SK-N-SH (cell line): ENCODE measurements around the gene MAG. TPM values are rescaled to one million over a fixed set of nuclear protein-coding genes. Genes with fewer than 3 reads are reported as not detected.

Experiments
- CTCF ChIA-PET: fragments of 300-600, 350-600 bp; formaldehyde crosslinking; extraction: SDS; loops from one replicate; lab custom pipeline; 2021; lab: Yijun Ruan, JAX
- POLR2A ChIA-PET: fragments of 350-600 bp; sonication (Branson Sonifier 250); formaldehyde crosslinking; extraction: SDS; loops from one replicate; lab custom pipeline; 2020; ENCODE audit warnings: antibody characterized with exemption, inconsistent platforms; lab: Yijun Ruan, JAX
- DNase-seq: peaks from one replicate; pipeline ENCODE4 v3.0.0; 2012
- H2AFZ ChIP-seq: fragments of 200-600 bp; sonication (generic); 2 replicates; pipeline ENCODE4 v1.8.1; 2016; ENCODE audit warnings: antibody characterized with exemption, mild to moderate bottlenecking, low read depth
- H3F3A ChIP-seq: fragments of 200-600 bp; sonication (generic); replicated peaks from 2 replicates; pipeline ENCODE3; 2016; ENCODE audit warnings: antibody characterized with exemption, mild to moderate bottlenecking; ENCODE audit not compliant: insufficient read depth
- H3K27ac ChIP-seq, 2 experiments: fragments of 200-500 bp in 1 of 2; fragments of 200-600 bp in 1 of 2; sonication (Bioruptor generic) in 1 of 2; sonication (generic), shearing (Covaris generic) in 1 of 2; 2 replicates each; pipeline versions ENCODE4 v1.5.1 to v1.6.1; 2014 to 2016; ENCODE audit warnings: low read depth in 2 of 2, inconsistent platforms in 1 of 2, low read length in 1 of 2, mild to moderate bottlenecking in 1 of 2, mixed read lengths in 1 of 2
- H3K27me3 ChIP-seq: fragments of 200-600 bp; sonication (generic), shearing (Covaris generic); 2 replicates; pipeline ENCODE4 v1.6.1; 2016; ENCODE audit warnings: mixed run types; ENCODE audit not compliant: insufficient read depth
- H3K36me3 ChIP-seq, 2 experiments: fragments of 200-500 bp in 1 of 2; fragments of 200-600 bp in 1 of 2; sonication (Bioruptor generic) in 1 of 2; sonication (generic) in 1 of 2; replicated peaks in 1 of 2; 2 replicates each; pipeline versions ENCODE3 to v1.5.1; 2014 to 2016; ENCODE audit warnings: low read length in 1 of 2, mild to moderate bottlenecking in 1 of 2; ENCODE audit not compliant: insufficient read depth in 2 of 2, control insufficient read depth in 1 of 2
- H3K4me1 ChIP-seq, 2 experiments: fragments of 200-500 bp in 1 of 2; fragments of 200-600 bp in 1 of 2; sonication (Bioruptor generic) in 1 of 2; sonication (generic), shearing (Covaris generic) in 1 of 2; 2 replicates each; pipeline versions ENCODE4 v1.5.1 to v1.6.1; 2014 to 2016; ENCODE audit warnings: low read depth in 1 of 2, low read length in 1 of 2, mixed run types in 1 of 2; ENCODE audit not compliant: insufficient read depth in 2 of 2, control insufficient read depth in 1 of 2
- H3K4me2 ChIP-seq: fragments of 200-600 bp; sonication (generic), shearing (Covaris generic); 2 replicates; pipeline ENCODE4 v1.6.1; 2017; ENCODE audit warnings: mixed run types
- H3K4me3 ChIP-seq, 2 experiments: fragments of 200-500 bp in 1 of 2; fragments of 200-600 bp in 1 of 2; sonication (Bioruptor generic) in 1 of 2; sonication (generic), shearing (Covaris generic) in 1 of 2; 2 replicates each; pipeline versions ENCODE4 v1.5.1 to v1.8.1; 2014 to 2016; ENCODE audit warnings: low read depth in 2 of 2, inconsistent platforms in 1 of 2, low read length in 1 of 2, mild to moderate bottlenecking in 1 of 2, mixed read lengths in 1 of 2, moderate library complexity in 1 of 2
- H3K79me2 ChIP-seq: fragments of 200-600 bp; sonication (generic); 2 replicates; pipeline ENCODE4 v1.8.1; 2017; ENCODE audit warnings: mild to moderate bottlenecking; ENCODE audit not compliant: insufficient read depth
- H3K9ac ChIP-seq: fragments of 200-600 bp; sonication (generic); 2 replicates; pipeline ENCODE4 v1.6.1; 2017; ENCODE audit warnings: mixed run types
- H3K9me2 ChIP-seq: fragments of 200-600 bp; sonication (generic); 2 replicates; pipeline ENCODE4 v1.6.1; 2017; ENCODE audit warnings: mixed run types
- H3K9me3 ChIP-seq: fragments of 200-600 bp; sonication (generic); 2 replicates; pipeline ENCODE4 v1.6.1; 2017; ENCODE audit warnings: mixed run types, mild to moderate bottlenecking, moderate library complexity
- H4K20me1 ChIP-seq: fragments of 200-600 bp; sonication (generic); 2 replicates; pipeline ENCODE4 v1.6.1; 2017; ENCODE audit warnings: mild to moderate bottlenecking, mixed run types; ENCODE audit not compliant: insufficient read depth
- ELF1 ChIP-seq: IDR thresholded peaks from 2 replicates; pipeline ENCODE4 v1.4.0; 2012
- EP300 ChIP-seq, 2 experiments: IDR thresholded peaks; 2 replicates each; pipeline versions ENCODE4 v1.4.0 to v1.6.1; 2012; ENCODE audit warnings: borderline replicate concordance in 1 of 2, low read depth in 1 of 2, low read length in 1 of 2
- EZH2phosphoT487 ChIP-seq: fragments of 200-600 bp; sonication (generic); IDR thresholded peaks from 2 replicates; pipeline ENCODE4 v1.6.1; 2017; ENCODE audit warnings: low read depth, mixed run types, mild to moderate bottlenecking, antibody characterized with exemption, moderate library complexity, borderline replicate concordance
- FOXJ3 ChIP-seq: sonication (generic); formaldehyde crosslinking; IDR thresholded peaks from 2 replicates; pipeline ENCODE4 v1.5.1; 2020; ENCODE audit warnings: mild to moderate bottlenecking, missing genetic modification reagents
- FOXM1 ChIP-seq: IDR thresholded peaks from 2 replicates; pipeline ENCODE4 v1.4.0; 2012; ENCODE audit warnings: low read depth, mild to moderate bottlenecking
- GABPA ChIP-seq: IDR thresholded peaks from 2 replicates; pipeline ENCODE4 v1.4.0; 2012; ENCODE audit warnings: low read depth, mild to moderate bottlenecking
- GATA2 ChIP-seq: sonication (generic); formaldehyde crosslinking; IDR thresholded peaks from 2 replicates; pipeline ENCODE4 v1.5.0; 2020; ENCODE audit warnings: mild to moderate bottlenecking, missing genetic modification reagents
- JUND ChIP-seq: IDR thresholded peaks from 2 replicates; pipeline ENCODE4 v1.4.0; 2012
- MEF2A ChIP-seq: IDR thresholded peaks from 2 replicates; pipeline ENCODE4 v1.4.0; 2012; ENCODE audit warnings: low read depth, borderline replicate concordance
- RAD21 ChIP-seq: IDR thresholded peaks from 2 replicates; pipeline ENCODE4 v1.6.1; 2012; ENCODE audit warnings: mild to moderate bottlenecking, low read length
- RCOR1 ChIP-seq: fragments of 150-350 bp; IDR thresholded peaks from 2 replicates; pipeline ENCODE4 v1.6.1; 2017; ENCODE audit warnings: antibody characterized with exemption, low read length
- SMC3 ChIP-seq: IDR thresholded peaks from 2 replicates; pipeline ENCODE4 v1.6.1; 2012; ENCODE audit warnings: low read depth, low read length, improper control_type of control experiment
- TAF1 ChIP-seq: IDR thresholded peaks from 2 replicates; pipeline ENCODE4 v1.6.1; 2012; ENCODE audit warnings: low read depth, mild to moderate bottlenecking, low read length, moderate library complexity, borderline replicate concordance
- TEAD4 ChIP-seq: IDR thresholded peaks from 2 replicates; pipeline ENCODE4 v1.4.0; 2012; ENCODE audit warnings: mild to moderate bottlenecking, borderline replicate concordance; ENCODE audit not compliant: insufficient read depth
- ZBTB33 ChIP-seq: IDR thresholded peaks from 2 replicates; pipeline ENCODE4 v1.4.0; 2012; ENCODE audit warnings: low read depth, borderline replicate concordance
- WGBS: methylation state at CpG from one replicate; pipeline ENCODE4 v1.1.6; 2017; ENCODE audit warnings: low lambda C conversion rate; 5-methylcytosine and 5-hydroxymethylcytosine counted together
- polyA plus RNA-seq, 3 experiments: library from polyadenylated mRNA; depleted of rRNA; stranded (reverse); fragments of >200 nt; gene quantifications; 2 replicates each; pipeline ENCODE4 v1.2.3, GENCODE V29; 2012
- TF ChIP-seq, protein P1 (sequence below): fragments of 150-350 bp; IDR thresholded peaks from 2 replicates; pipeline ENCODE4 v1.6.1; 2017; ENCODE audit warnings: antibody characterized with exemption, low read length, low read depth, borderline replicate concordance
- TF ChIP-seq, protein P2 (sequence below): IDR thresholded peaks from 2 replicates; pipeline ENCODE4 v1.6.1; 2012; ENCODE audit warnings: mild to moderate bottlenecking, low read depth, low read length, moderate library complexity
- TF ChIP-seq, protein P3 (sequence below): fragments of 200-600 bp; sonication (generic); IDR thresholded peaks from 2 replicates; pipeline ENCODE4 v1.6.1; 2017; ENCODE audit warnings: antibody characterized with exemption, mild to moderate bottlenecking, moderate library complexity

The MAG gene
- polyA plus RNA-seq, 1 of the 3 experiments (the other 2 are of a cell fraction) = not detected

DNA sequence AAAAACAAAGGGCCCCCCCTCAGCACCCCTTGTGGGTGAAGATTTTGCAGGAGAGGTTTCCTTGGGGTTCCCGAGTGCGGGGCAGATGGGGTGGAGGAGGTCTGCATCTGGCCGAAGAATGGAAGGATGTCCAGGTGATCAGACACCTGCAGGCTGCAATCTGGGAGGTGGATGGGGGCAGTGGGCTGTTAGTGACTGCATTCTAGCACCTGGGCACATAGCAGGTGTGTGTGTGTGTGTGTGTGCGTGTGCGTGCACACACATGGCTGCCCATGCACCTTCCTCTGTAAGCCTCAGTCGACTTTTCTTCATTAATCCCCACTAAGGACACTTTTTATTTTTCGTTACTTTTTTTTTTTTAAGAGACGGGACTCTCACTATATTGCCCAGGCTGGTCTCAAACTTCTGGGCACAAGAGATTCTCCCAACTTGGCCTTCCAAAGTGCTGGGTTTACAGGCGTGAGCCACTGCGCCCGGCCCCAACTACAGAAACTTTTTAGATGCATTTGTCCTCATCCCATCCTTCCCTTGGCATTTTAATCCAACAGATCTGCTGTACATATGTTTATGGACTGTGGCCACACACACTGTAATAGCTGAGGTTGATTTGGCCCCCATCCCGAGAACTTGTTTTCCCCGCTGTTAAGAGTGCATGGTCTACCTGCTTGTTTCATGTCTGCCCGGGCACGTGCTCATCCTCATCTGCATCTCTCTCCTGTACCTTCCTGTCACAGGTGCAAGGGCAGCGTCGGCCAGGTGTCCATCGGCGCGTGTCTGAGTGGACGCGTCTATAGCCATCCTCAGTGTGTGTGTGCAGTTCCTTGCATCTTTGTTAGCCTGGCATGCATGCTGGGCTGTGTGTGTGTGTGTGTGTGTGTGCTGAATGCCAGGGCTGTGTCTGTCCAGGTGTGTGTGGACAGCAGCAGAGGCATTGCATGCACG lies 731 bp downstream of the MAG start (continued):
- TF ChIP-seq EP300 (IDR thresholded peaks at IDR 0.05; ENCODE audit: borderline replicate concordance in 1 of 2, low read depth in 1 of 2, low read length in 1 of 2) (no peak), TAF1 (no peak), TEAD4 (no peak)

DNA sequence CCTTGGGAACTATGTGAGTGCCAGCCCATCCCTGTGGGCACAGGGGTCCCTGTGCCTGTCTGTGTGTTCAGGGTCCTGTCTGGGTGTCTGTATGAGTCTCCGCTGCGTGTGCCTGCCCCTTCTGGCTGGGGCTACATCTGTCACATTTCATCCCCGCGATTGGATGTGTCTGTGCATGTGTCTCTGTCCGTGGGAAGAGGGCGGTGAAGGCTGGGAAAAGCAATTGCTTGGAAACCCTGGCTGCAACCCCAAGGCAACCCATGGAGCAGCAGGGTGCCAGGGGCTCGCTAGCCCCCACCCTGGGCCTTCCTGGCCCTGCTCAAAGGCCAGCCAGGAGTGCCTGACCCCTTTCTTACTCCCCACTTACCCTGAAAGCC lies 1.4 kb downstream of the MAG start:
- Histone ChIP-seq H3K9ac (no peak overlapping the region), H3K4me3 (no peak overlapping the region), H3K4me1 (no peaks in the 10 kb centered on the region), H3F3A (no peaks in the 10 kb centered on the region), H3K27me3 (peaks cover 80% of the 10 kb centered on the region), H3K36me3 (no peaks in the 10 kb centered on the region), H4K20me1 (no peaks in the 10 kb centered on the region), H2AFZ (no peak overlapping the region), H3K9me2 (no peaks in the 10 kb centered on the region), H3K79me2 (no peaks in the 10 kb centered on the region), H3K4me2 (no peak overlapping the region), H3K27ac (no peak overlapping the region), H3K9me3 (no peaks in the 10 kb centered on the region)
- 7% methylated on average over 7 of the region's 7 CpGs for WGBS
- TF ChIP-seq ELF1 (no peak), GATA2 (CRISPR knock-in tag) (no peak), MEF2A (no peak), JUND (no peak), RAD21 (no peak), FOXJ3 (CRISPR knock-in tag) (no peak), RCOR1 (no peak), GABPA (no peak), ZBTB33 (no peak), SMC3 (no peak), EP300 (IDR thresholded peaks at IDR 0.05; ENCODE audit: borderline replicate concordance in 1 of 2, low read depth in 1 of 2, low read length in 1 of 2) (no peak), FOXM1 (no peak), EZH2phosphoT487 (no peak)
- TF ChIP-seq, protein P1, sequence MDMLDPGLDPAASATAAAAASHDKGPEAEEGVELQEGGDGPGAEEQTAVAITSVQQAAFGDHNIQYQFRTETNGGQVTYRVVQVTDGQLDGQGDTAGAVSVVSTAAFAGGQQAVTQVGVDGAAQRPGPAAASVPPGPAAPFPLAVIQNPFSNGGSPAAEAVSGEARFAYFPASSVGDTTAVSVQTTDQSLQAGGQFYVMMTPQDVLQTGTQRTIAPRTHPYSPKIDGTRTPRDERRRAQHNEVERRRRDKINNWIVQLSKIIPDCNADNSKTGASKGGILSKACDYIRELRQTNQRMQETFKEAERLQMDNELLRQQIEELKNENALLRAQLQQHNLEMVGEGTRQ = no peak
- TF ChIP-seq, protein P2, sequence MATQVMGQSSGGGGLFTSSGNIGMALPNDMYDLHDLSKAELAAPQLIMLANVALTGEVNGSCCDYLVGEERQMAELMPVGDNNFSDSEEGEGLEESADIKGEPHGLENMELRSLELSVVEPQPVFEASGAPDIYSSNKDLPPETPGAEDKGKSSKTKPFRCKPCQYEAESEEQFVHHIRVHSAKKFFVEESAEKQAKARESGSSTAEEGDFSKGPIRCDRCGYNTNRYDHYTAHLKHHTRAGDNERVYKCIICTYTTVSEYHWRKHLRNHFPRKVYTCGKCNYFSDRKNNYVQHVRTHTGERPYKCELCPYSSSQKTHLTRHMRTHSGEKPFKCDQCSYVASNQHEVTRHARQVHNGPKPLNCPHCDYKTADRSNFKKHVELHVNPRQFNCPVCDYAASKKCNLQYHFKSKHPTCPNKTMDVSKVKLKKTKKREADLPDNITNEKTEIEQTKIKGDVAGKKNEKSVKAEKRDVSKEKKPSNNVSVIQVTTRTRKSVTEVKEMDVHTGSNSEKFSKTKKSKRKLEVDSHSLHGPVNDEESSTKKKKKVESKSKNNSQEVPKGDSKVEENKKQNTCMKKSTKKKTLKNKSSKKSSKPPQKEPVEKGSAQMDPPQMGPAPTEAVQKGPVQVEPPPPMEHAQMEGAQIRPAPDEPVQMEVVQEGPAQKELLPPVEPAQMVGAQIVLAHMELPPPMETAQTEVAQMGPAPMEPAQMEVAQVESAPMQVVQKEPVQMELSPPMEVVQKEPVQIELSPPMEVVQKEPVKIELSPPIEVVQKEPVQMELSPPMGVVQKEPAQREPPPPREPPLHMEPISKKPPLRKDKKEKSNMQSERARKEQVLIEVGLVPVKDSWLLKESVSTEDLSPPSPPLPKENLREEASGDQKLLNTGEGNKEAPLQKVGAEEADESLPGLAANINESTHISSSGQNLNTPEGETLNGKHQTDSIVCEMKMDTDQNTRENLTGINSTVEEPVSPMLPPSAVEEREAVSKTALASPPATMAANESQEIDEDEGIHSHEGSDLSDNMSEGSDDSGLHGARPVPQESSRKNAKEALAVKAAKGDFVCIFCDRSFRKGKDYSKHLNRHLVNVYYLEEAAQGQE = no peak
- TF ChIP-seq, protein P3, sequence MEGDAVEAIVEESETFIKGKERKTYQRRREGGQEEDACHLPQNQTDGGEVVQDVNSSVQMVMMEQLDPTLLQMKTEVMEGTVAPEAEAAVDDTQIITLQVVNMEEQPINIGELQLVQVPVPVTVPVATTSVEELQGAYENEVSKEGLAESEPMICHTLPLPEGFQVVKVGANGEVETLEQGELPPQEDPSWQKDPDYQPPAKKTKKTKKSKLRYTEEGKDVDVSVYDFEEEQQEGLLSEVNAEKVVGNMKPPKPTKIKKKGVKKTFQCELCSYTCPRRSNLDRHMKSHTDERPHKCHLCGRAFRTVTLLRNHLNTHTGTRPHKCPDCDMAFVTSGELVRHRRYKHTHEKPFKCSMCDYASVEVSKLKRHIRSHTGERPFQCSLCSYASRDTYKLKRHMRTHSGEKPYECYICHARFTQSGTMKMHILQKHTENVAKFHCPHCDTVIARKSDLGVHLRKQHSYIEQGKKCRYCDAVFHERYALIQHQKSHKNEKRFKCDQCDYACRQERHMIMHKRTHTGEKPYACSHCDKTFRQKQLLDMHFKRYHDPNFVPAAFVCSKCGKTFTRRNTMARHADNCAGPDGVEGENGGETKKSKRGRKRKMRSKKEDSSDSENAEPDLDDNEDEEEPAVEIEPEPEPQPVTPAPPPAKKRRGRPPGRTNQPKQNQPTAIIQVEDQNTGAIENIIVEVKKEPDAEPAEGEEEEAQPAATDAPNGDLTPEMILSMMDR = no peak
- ChIA-PET POLR2A (no interaction called here), CTCF (no interaction called here)
- DNase-seq = no peak
